ENCODE data around the gene MYCBP. TPM values are rescaled to one million over a fixed set of nuclear protein-coding genes. Genes with fewer than 3 reads are reported as not detected.
"Not testable (repeated sequence)": the region's sequence is repeated elsewhere in the genome, so short reads cannot be mapped to it uniquely, and the experiment has no call there.

Gene MYCBP, protein sequence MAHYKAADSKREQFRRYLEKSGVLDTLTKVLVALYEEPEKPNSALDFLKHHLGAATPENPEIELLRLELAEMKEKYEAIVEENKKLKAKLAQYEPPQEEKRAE
- 10 to 100 TPM; 26.9 to 30.0 (median 28.3) TPM for polyA plus RNA-seq (ENCODE audit: insufficient read length in 3 of 3)
- long read RNA-seq, donor 1, transcript MYCBP-201 (5 exons, 2,818 nt): major isoform, 17 of 24 reads
- long read RNA-seq, donor 1, partial matches to known transcripts: 5 of 24 reads
- long read RNA-seq, donor 1, other reads (novel, unspliced or antisense): 0 of 24 reads
- long read RNA-seq, donor 2, transcript MYCBP-201 (5 exons, 2,818 nt): major isoform, 16 of 18 reads
- long read RNA-seq, donor 2, partial matches to known transcripts: 0 of 18 reads
- long read RNA-seq, donor 2, other reads (novel, unspliced or antisense): 0 of 18 reads
- long read RNA-seq, donor 3, transcript MYCBP-201 (5 exons, 2,818 nt): major isoform, 16 of 19 reads
- long read RNA-seq, donor 3, partial matches to known transcripts: 0 of 19 reads
- long read RNA-seq, donor 3, other reads (novel, unspliced or antisense): 0 of 19 reads
- long read RNA-seq, donor 4, transcript MYCBP-201 (5 exons, 2,818 nt): major isoform, 20 of 23 reads
- long read RNA-seq, donor 4, partial matches to known transcripts: 0 of 23 reads
- long read RNA-seq, donor 4, other reads (novel, unspliced or antisense): 0 of 23 reads
- long read RNA-seq, donor 5, transcript MYCBP-201 (5 exons, 2,818 nt): major isoform, 13 of 27 reads
- long read RNA-seq, donor 5, partial matches to known transcripts: 11 of 27 reads
- long read RNA-seq, donor 5, other reads (novel, unspliced or antisense): 0 of 27 reads
- long read RNA-seq, donor 6, transcript MYCBP-201 (5 exons, 2,818 nt): major isoform, 15 of 22 reads
- long read RNA-seq, donor 6, transcript MYCBP-204 (4 exons, 819 nt): minor isoform, 7 of 22 reads
- long read RNA-seq, donor 6, partial matches to known transcripts: 0 of 22 reads
- long read RNA-seq, donor 6, other reads (novel, unspliced or antisense): 0 of 22 reads
- long read RNA-seq, donor 7, transcript MYCBP-201 (5 exons, 2,818 nt): major isoform, 19 of 29 reads
- long read RNA-seq, donor 7, partial matches to known transcripts: 6 of 29 reads
- long read RNA-seq, donor 7, other reads (novel, unspliced or antisense): 0 of 29 reads
- long read RNA-seq, donor 8, partial matches to known transcripts: 0 of 2 reads
- long read RNA-seq, donor 8, other reads (novel, unspliced or antisense): 0 of 2 reads
- long read RNA-seq, donor 9, transcript MYCBP-201 (5 exons, 2,818 nt): major isoform, 17 of 20 reads
- long read RNA-seq, donor 9, partial matches to known transcripts: 0 of 20 reads
- long read RNA-seq, donor 9, other reads (novel, unspliced or antisense): 0 of 20 reads
- long read RNA-seq, donor 10, transcript MYCBP-201 (5 exons, 2,818 nt): major isoform, 17 of 18 reads
- long read RNA-seq, donor 10, partial matches to known transcripts: 0 of 18 reads
- long read RNA-seq, donor 10, other reads (novel, unspliced or antisense): 0 of 18 reads
- long read RNA-seq, donor 11, transcript MYCBP-201 (5 exons, 2,818 nt): major isoform, 11 of 14 reads
- long read RNA-seq, donor 11, partial matches to known transcripts: 0 of 14 reads
- long read RNA-seq, donor 11, other reads (novel, unspliced or antisense): 0 of 14 reads
- long read RNA-seq, donor 12, transcript MYCBP-201 (5 exons, 2,818 nt): major isoform, 25 of 28 reads
- long read RNA-seq, donor 12, partial matches to known transcripts: 0 of 28 reads
- long read RNA-seq, donor 12, other reads (novel, unspliced or antisense): 0 of 28 reads
- long read RNA-seq, donor 13, transcript MYCBP-201 (5 exons, 2,818 nt): major isoform, 11 of 12 reads
- long read RNA-seq, donor 13, partial matches to known transcripts: 0 of 12 reads
- long read RNA-seq, donor 13, other reads (novel, unspliced or antisense): 0 of 12 reads
- long read RNA-seq, donor 14: 0 reads
- long read RNA-seq, donor 15, transcript MYCBP-201 (5 exons, 2,818 nt): major isoform, 22 of 35 reads
- long read RNA-seq, donor 15, partial matches to known transcripts: 9 of 35 reads
- long read RNA-seq, donor 15, other reads (novel, unspliced or antisense): 0 of 35 reads
- long read RNA-seq, donor 16, transcript MYCBP-201 (5 exons, 2,818 nt): major isoform, 17 of 22 reads
- long read RNA-seq, donor 16, partial matches to known transcripts: 0 of 22 reads
- long read RNA-seq, donor 16, other reads (novel, unspliced or antisense): 0 of 22 reads

DNA sequence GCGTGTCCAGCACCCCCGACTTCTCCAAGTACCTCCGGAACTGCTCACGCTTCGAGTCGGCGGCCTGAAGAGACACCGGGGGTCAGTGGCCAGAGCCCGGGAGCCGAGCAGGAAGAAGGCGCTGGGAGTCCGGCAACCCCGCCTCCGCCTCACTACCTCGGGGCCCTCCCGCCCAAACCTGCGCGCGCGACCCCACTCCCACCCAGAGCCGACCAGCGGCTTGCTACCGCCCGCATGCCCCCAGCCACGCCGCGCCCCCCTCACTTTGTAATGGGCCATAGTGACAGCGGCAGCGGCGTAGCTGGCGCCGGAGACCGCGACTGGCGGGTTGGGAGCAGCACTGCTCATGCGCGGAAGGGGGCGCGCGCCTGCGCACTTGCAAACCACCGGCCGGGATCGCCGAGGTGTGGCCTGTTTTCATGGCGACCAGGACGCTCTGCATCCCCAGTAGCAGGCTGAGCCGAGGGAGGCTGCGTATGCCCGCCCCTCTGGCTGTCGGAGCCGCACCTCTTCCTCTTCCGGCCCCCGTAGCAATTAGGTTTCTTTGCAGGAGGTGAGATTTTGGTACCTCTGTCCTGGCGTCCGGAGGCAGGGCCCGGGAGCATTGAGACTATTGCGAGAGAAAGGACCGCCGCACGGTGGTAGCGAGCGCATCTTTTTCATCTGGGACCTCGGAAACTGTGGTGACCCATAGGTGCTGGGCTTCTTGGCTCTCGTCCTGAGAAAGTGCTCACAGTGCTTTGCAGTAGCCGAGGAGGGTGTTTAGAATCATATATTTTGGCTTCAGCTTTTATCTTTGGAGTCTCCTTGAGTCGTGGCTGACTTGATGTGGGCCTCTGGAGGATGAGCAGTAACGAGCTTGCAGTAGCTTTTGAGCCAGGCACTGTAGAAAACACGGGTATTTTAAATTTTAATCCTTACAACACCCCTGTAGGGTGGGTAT lies at the start of gene MYCBP:
Gene MYCBP (minus strand): TSS at position 322 of the 943 bp plus-strand sequence. CDS start 43 bp downstream, at position 279.
- DNase-seq: peak; percentile 95

DNA sequence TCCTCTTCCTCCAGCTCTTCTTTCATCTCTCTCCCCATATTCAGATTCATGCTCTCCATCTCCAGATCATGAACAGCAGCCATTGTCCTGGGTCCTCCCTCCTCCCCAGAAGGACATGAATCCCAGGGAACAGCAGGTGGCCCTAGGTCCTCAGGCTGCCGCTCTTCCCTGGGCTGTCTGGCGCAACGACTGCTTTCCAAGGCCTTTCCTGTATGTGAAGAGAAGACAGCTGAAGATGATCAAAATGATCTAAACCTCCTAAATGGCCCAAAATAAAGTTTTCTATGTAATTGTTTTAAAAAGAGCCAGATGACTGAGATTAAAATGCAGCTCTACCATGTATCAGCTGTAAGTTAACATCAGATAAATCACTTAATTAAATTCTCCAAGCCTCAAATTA lies 46.0 kb upstream of the MYCBP start:
- no peak for DNase-seq

DNA sequence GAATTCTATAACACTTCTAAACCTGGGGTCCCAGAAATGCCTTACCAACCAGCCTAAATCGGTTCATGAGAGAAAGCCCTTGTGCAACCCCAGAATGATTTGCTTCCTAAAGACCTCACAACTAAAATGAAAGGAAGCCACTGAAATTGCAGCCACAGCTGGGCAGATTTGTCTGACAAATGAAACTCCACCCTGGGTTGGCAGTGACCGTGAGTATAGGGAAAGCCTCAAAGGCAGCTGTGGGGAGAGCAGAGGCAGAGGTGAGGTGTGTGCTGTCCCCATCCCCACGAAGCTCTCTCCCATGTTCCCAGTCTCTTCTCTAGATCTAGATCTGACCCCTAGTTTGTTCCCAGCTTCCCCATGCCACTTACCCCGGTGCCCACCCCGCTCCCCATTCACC lies 45.4 kb upstream of the MYCBP start:
- no peak for DNase-seq

DNA sequence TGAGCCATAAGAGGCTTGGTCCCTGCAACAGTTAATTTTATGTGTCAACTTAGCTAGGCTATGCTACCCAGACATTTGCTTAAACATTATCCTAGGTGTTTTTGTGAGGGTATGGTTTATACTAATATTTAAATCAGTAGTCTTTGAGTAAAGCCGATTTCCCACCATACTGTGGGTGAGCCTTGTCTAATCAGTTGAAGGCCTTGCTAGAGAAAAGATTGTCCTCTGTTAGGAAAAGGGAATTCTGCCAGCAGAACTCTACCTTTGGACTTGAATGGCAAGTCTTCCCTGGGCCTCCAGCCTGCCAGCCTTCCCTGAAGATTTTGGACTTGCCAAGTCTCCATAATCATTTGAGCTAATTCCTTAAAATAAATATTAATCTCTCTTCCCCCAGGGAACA lies 44.6 kb upstream of the MYCBP start:
- no peak for DNase-seq

DNA sequence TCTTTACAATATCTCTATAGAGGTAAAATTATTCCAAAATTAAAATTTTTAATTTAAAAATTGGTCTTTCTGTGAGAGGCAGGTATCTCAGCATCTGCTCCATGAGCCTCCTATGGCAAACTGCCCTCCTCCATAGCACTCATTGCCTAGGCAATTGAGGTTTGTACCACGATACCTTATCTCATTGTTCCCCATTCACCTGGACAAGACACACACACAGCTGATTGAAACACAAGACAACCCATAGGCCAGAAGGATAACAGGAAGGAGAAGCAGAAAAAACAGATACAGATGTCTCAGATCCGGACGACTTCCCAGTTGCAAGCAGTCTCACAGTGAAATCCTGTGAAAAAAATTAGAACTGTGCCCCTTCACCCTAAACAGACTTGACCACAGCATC lies 44.2 kb upstream of the MYCBP start:
- DNase-seq: no peak

DNA sequence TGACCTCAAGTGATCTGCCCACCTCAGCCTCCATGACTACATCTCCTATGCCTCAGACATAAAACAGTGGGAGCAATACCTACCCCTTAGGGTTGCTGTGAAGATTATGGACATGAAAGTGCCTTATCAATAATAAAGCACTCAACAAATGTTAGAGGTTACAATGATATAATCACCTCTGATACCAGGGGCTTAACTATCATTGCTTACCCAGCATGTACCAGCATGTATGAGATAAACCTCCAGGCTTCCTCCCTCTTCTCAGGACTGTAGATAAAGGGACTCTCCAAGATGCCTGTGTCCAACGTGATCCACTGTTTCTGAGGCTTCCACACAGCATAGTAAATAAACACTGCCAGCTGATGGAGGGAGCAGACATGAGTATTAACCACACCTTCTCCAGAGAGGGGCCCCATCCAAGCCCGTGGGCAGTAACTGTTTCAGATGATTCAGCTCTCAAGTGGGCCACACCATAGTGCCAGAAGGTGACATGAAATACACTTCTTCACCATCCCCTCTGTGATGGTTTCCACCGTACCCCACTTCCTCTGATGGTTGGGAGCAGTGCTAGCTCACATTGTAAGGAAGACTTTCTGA lies 42.3 kb upstream of the MYCBP start:
- DNase-seq: no peak

DNA sequence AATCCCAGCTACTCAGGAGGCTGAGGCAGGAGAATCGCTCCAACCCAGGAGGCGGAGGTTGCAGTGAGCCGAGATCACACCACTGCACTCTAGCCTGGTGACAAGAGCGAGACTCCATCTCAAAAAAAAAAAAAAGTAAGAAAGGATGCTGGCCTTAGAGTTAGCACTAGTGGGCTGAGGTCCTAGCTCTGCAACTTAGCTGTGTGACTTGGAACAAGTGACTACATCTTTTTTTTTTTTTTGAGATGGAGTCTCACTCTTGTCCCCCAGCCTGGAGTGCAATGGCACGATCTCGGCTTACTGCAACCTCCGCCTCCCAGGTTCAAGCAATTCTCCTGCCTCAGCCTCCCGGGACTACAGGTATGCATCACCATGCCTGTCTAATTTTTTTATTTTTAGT lies 41.8 kb upstream of the MYCBP start:
- DNase-seq: not testable (repeated sequence)

DNA sequence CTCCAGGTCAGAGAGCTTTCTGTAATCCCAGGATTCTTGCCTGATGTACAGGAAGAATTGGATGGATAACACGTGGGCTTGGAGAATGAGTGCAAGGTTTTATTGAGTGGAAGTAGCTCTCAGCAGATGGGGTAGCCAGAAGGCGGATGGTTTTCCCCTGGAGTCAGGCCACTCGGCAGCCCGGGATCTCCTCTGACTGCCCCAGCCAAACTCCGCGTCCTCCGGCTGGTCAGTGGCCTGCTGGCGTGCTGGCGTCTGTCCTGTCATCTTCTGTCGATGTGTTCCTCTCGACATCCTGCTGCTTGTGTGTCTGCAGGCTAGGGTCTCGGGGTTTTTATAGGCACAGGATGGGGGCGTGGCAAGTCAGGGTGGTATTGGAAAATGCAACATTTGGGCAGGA lies 35.7 kb upstream of the MYCBP start:
- no peak for DNase-seq

DNA sequence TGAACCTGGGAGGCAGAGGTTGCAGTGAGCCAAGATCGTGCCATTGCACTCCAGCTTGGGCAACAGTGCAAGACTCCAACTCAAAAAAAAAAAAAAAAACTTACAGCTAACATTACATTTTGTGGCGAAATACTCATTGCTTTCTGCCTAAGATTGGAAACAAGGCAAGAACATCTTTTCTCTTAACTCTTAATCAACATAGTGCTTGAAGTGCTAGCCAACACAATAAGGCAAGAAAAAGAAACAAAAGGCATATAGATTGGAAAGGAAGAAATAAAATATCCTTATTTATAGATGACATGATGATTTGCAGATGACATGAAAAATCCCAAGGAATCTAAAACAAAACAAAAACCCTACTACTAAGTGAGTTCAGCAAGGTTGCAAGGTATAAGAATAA lies 32.8 kb upstream of the MYCBP start:
- no peak for DNase-seq

DNA sequence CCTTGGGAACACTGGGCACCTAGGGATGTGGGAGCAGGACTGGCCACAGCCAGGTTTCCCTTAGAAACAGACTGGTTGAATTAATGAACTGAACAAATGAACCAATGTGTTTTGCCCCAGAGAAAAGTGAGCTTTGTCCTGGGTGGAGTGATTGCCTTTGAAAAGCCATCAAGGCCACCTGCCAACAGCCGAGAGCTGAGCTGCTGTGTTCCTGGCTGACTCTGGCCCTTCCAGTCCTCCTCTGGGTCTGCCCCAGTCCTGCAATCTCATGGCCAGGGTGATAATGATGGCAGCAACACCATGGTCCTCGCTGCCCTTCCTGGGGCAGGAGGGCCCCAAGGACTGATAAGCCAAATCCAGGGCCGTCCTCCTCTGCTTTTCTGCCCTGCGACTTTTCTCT lies 26.4 kb upstream of the MYCBP start:
- DNase-seq: no peak

DNA sequence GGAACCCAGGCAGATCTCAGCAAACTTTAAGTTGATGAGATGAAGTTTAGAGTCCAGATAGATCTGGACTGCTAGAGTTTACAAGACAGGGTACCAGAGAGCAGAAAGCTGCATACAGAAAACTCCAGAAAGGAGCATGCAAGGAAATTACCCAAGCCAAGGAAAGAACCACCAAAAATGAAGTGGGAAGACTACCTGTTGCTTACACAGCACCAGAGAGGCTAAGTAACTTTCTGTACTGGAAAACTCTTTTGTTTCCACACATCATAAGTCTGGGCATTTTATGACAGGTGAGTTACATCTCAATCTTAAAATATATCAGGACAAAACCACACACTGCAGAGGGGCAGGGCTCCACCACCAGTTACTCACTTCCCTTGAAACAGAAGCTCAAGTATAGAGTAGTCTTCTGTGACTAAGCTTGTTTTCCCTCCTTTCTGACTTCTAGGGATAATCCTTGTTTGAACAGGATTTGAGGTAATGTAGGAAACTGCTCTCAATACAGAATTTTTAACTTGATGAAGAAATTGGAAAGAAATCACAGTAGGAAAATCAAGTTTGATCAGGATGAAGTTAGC lies 25.6 kb upstream of the MYCBP start:
- no peak for DNase-seq

DNA sequence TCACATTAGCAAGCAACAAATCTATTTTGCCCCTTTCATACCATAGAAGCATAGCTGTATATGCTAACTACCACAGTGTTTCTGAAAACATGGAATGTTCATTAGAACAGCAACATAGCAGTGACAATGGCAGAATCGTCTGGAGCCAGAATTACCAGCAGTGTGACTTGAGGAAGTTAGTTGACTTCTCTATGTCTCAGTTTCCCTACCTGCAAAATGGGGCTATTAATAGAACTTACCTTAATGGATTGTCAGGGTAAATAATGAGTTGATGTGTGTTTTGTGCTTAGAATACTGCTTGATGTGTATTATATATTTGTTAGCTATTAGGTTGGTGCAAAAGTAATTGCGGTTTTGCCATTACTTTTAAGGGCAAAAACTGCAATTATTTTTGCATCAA lies 23.0 kb upstream of the MYCBP start:
- DNase-seq: no peak

DNA sequence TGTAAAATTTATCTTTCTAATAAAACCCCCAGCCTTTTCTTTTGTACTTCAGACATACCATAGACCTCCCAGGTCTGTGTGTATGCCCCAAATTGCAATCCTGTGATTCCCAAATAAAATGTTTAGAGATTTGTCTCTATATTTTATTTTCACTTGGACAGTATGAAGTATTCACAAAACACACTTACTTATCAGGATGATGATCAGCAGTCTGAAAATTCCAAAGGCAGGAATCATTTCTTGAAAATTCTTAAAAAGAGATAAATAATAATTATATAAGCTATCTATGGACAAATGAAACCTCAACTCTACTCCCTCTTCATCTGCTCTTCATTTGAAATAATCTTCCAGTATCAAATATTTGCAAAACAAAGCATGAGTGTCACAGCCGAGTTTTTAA lies 19.8 kb upstream of the MYCBP start:
- DNase-seq: no peak

DNA sequence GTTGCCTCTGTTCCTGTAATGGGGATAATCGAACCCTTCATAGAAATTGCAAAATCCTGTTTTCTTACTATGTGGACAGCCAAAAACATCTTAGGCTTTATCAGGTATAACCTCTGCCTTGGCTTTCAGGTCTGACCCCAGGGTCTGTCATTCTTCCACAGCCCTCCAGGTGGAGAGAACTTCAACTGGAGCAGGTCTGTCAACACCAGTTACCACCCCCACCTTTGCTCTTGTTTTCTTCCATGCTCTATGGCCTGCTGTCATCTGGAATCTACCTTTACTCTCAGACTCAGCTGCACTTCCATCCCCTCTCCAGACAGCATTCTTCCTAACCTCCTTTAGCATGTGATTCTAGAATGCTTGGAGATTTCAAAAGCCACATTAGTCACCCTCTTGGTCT lies 18.6 kb upstream of the MYCBP start:
- DNase-seq: no peak

DNA sequence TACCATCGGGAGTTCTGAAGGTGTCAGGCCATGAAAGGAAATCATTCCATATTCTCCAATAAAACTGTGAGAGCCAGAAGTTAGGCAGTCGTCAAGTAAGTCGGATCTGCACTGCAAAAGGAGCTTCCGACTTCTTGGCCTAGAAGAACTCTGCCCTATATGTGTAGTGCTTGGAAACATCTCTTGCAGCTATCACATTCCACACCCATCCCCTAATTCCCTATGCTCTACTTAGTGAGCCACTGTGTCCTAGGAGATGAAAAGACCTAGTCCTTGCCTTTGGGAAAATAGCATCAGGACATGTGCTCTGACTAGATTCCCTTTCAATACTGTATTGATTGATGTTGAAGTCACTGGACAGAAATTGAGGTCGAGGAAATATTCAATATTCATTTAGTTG lies 16.4 kb upstream of the MYCBP start:
- no peak for DNase-seq

DNA sequence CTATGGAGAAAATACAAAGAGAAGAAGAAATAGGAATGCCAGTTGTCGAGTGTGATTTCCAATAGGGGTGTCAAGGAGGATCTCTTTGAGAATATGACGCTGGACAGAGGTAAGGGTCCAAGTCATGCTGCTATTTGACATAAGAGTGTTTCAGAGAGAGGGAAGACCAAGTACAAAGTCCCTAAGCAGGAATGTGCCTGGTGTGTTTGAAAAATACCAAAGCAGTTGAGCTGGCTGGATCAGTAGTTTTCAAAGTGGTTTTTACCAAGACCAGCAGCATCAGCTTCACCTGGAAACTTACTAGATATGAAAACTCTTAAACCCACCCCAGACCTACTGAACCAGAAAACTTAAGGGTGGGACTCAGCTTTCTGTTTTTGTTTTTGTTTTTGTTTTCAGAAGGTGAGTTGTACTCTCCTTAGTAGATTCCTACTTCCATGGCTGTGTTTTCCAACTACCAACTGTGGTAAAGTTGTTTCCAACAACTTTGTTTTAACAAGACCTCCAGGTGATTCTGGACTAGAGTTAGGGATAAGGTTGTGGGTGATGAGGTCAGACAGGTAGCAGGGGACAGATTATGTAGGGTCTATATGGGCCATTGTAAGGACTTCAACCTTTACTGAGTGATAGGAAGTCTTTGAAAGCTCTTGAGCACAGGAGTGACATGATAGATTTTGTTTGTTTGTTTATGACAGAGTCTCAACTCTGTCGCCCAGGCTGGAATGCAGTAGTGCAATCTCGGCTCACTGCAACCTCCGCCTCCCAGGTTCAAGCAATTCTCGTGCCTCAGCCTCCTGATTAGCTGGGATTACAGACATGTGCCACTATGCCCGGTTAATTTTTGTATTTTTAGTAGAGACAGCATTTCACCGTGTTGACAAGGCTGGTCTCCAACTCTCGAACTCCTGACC lies 15.5 kb upstream of the MYCBP start:
- no peak for DNase-seq

DNA sequence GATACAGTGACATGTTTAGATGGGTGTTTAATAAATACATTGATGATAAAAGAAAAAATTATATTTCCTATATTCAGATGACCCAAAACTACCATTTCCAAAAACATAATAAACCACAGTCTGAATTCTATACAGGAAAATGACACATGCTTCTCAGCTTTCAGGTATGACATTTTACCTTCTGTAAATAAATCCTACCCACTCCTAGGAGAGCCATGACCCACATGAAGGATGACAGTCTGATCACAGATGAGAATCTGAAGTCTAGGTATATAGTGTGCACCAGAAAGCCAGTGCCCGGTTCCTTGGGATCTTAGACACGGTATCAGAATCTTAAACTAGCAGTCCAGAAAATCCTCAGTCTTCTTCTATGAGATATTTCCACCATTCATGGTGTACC lies 11.9 kb upstream of the MYCBP start:
- no peak for DNase-seq
